Measurements from ENCODE around the gene THAP8. TPM values are rescaled to one million over a fixed set of nuclear protein-coding genes. Genes with fewer than 3 reads are reported as not detected.
A peak's percentile ranks its signal among the peaks of the same experiment; 100 is the strongest.

Gene THAP8
- total and polyA plus RNA-seq, 2 of the 13 experiments (the other 11 are each of a cell fraction or from before 2014, with no cell fraction given), result 1.7 to 3.7 TPM

GRCh38 chr19:36054119-36054732 lies at the start of gene THAP8 (continued):
- TF ChIP-seq PATZ1 (CRISPR knock-in tag; IDR thresholded peaks at IDR 0.05) (peak; percentile 74), AGO1 (IDR thresholded peaks at IDR 0.05; ENCODE audit: low read depth, low read length, poor library complexity, severe bottlenecking) (peak; percentile 21), ZNF512 (CRISPR knock-in tag; IDR thresholded peaks at IDR 0.05) (no peak), RARA (CRISPR knock-in tag; IDR thresholded peaks at IDR 0.05) (peak; percentile 53; the same call in 1 of the 2 replicates), SPEN (CRISPR knock-in tag; IDR thresholded peaks at IDR 0.05; ENCODE audit: low read depth) (peak; percentile 83), CBX1 (IDR thresholded peaks at IDR 0.05; ENCODE audit: low read depth) (no peak), IKZF1 (IDR thresholded peaks at IDR 0.05) (no peak), RARG (CRISPR knock-in tag; IDR thresholded peaks at IDR 0.05; ENCODE audit: low read depth) (no peak), ZNF670 (CRISPR knock-in tag; IDR thresholded peaks at IDR 0.05; ENCODE audit: borderline replicate concordance) (peak; percentile 44; the same call in 1 of the 2 replicates), TGIF2 (CRISPR knock-in tag; IDR thresholded peaks at IDR 0.05) (no peak), ZNF574 (CRISPR knock-in tag; IDR thresholded peaks at IDR 0.05) (peak; percentile 50; the same call in 1 of the 2 replicates), NFYC (CRISPR knock-in tag; IDR thresholded peaks at IDR 0.05) (no peak), PHB2 (IDR thresholded peaks at IDR 0.05; ENCODE audit: partially characterized antibody) (no peak), GATAD1 (CRISPR knock-in tag; IDR thresholded peaks at IDR 0.05) (peak; percentile 84), HOXA3 (CRISPR knock-in tag; IDR thresholded peaks at IDR 0.05) (peak; percentile 84), IKZF5 (CRISPR knock-in tag; IDR thresholded peaks at IDR 0.05) (peak; percentile 69), ZNF841 (CRISPR knock-in tag; IDR thresholded peaks at IDR 0.05; ENCODE audit: borderline replicate concordance) (no peak), IRF9 (CRISPR knock-in tag; IDR thresholded peaks at IDR 0.05; ENCODE audit: borderline replicate concordance) (no peak; the same call in 1 of the 2 replicates)
